ENCODE data around the gene WNT3.
"Not testable (repeated sequence)": the region's sequence is repeated elsewhere in the genome, so short reads cannot be mapped to it uniquely, and the experiment has no call there.

Gene WNT3

DNA sequence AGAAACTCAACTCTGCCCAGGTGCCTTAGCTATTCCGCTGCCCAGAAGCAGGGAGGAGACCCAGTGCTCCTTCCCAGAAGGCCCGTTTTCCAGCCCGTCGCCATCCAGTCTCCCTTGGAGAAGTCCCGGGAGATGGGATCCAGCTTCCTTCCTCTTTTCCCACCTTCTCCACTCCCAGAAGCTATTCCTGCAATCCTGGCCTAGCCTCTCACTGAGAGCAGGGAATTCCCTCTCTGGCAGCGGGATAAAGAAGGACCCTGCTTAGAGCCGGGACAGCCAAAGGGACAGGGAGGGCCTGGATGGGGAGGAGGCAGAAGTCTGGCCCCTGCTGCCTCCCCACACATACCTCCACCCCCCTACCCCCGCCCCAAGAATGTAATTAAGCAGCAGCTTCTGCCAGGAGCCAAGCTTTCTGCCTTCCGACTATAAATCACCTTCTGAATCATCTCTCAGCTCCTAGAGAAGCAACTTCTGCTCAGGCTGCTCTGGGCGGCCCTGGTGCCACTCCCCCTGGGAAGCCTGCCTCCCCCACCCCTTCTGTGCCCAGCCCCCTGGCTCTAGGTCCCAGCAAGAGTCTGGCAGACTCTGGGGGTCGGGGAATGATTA is 6.4 kb downstream of the WNT3 start:
- DNase-seq, result no peak

DNA sequence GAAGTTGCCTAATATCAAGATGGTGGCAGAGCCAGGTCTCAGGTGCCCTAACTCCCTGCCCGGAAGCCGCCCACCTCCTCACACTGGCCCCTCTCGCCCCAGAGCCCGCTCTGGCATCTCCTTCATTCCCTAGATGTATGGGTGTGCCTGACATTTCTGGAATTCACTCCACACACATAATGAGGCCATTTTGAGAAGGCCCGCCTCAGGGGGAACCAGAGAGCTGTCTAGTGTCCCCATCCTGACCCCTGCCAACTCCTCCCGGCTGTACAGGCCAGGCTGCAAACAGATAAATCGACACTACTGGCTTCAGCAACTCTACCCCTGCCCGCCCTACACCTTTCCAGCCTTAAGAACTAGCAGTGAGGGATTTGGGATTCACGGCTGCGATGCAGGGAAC is 7.7 kb downstream of the WNT3 start:
- DNase-seq, result no peak

DNA sequence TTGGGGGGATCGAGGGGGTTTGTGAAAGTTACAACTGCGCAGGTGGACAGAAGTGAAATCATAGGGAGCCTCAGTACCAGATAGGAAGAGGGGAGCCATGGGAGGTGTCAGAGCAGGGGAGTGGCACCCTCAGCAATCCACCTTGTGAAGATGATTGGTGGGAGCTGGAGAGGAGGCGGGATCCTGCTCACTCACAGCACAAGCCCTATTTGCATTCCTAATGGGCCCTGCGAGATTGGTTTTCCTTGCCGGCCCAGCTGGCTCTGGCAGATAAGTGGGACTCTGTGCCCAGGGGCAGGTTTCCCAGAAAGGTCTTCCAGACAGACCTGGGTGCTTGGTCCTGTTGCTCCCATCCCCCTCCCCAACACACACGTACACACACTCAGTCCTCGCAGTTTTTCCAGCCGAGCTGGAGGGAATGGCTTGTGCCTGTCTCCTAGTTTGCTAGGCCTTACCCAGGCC is 9.4 kb downstream of the WNT3 start:
- DNase-seq, result no peak

DNA sequence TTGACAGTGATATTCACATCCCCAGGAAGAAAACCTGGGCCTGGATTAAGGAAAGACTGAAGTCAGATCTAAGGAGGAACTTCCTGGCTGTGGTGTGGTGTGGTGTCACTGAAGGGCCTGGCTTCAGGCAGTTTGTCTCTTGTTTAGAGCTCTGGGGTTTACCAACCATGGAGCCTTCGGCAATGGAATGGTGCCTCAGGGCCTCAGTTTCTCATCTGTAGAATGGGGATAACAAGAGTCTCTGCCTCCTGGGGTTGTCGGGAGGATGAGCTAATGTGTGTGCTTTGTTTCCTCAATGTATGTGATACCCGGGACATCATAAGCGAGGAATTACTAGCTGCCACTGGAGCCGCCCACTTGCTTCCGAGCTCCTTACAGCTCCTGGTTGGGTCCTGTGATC is 12.7 kb downstream of the WNT3 start:
- no peak for DNase-seq

DNA sequence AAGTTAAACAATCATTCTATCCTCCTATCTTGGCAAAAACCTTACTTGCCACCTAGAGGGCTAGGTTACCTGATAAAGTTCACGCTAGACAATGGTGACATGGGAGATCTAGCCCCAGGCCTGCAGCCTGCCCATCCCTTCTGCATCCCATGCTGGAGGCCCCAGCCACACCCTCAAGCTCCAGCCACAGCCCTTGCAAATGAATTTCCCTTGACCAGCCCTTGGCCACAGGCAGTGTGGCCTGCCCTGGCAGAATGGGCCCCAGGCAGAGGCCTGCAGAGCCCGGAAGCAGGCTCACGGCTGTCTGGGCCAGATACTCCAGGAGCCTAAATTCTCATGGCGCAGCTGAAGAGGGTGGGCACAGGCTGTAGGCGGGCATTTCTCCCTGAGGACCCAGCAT is 14.9 kb downstream of the WNT3 start:
- DNase-seq, result no peak

DNA sequence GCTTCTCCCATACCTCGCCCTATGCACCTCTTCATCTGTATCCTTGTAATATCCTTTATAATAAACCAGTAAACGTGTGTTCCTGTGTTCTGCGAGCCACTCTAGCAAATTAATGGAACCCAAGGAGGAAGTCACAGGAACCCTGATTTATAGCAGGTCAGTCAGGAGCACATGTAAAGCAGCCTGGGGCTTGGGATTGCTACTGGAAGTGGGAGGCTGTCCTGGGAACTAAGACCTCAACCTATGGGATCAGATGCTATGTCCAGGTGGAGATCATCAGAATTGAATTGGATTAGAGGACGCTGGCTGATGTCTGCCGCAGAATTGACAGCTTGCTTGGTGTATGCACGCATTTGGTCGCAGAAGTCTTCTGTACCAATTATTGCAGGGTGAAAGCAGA is 15.7 kb downstream of the WNT3 start:
- DNase-seq, result no peak

- DNase-seq, result no peak
Measured at GRCh38 chr17:46800573-46800972, 17.9 kb downstream of the WNT3 start.

GRCh38 chr17:46796956-46797530 is 21.4 kb downstream of the WNT3 start:
- DNase-seq, result no peak

DNA sequence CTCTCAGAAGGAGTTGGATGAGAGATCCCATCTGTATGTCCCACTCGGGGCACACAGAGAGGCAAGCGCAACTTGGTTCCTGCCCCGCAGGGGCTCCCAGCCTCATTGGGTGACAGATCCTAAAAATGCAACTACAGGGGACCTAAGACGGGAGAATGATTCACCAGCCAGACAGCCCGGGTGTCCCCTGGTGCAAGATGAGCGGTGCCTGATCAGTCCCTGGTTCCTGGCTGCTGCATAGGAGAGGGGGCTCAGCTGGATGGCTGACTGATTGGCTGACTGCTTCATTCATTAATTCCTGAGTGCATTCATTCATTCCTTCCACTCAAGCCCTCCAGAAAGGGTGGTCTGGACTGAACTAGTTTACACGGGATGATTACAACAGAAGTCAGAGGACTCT is 22.0 kb downstream of the WNT3 start:
- DNase-seq, result no peak

DNA sequence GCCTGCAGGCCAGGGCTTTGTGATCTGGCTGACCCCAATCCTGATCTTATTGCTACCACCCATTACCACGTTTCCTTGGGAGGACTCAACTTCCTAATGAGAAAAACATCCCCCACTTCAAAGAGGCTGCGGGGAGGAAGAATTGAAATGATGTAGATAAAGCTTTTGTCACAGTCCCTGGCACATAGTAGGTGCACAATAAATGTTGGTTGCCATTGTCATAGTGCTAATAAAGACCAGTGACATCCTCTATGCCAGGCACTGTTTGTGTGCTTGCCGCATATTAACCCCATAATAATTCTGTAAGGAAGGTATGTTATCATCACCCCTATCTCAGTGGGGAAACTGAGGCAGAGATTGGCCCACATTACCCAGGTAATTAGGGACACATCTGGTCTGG is 22.4 kb downstream of the WNT3 start:
- DNase-seq, result no peak

DNA sequence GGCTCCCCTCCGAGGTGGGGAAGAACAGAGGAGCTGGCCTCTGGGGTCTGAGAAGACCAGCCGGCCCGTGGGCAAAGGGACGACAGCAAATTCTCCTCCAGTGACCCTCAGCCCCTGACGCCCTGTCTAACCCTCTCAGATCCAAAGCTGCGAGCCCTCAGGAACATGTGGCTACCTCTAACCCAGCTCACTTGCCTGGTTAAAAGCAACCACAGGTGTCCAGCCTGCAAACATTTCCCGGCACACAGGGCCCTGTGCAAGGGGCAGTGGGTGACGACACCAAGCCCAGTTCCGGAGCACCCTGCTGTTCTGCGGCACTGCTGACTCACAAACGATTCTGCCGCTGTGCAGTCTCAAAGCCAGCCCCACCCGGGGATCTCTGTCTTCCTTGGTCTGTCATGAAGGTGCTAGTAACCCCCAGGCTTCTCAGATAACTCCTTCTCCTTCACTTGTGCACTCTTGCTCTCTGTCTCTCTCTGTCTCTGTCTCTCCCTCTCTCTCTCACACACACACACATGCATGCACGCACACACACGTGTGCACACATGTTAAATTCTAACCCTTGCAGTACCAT is 23.0 kb downstream of the WNT3 start:
- DNase-seq, result no peak

- no peak for DNase-seq
Measured at GRCh38 chr17:46794318-46794717, 24.2 kb downstream of the WNT3 start.

DNA sequence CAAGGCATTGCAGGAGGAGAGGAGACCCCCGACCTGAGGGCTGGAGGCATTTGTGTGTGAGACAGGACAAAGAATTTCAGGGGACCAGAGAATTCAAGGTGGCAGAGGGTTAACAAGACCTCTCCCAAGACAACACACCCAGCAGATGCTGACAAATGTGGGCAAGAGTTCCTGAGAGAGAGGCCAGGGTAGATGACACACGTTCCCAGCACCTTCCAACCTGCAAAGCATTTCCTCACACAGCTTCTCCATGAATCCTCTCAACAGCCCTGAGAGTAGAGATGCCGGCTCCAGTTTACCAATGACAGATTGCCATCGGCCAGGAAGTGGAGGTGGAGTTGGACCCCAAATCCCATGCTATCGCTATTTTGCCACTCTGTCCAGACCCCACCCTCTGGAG is 25.0 kb downstream of the WNT3 start:
- DNase-seq, result no peak

DNA sequence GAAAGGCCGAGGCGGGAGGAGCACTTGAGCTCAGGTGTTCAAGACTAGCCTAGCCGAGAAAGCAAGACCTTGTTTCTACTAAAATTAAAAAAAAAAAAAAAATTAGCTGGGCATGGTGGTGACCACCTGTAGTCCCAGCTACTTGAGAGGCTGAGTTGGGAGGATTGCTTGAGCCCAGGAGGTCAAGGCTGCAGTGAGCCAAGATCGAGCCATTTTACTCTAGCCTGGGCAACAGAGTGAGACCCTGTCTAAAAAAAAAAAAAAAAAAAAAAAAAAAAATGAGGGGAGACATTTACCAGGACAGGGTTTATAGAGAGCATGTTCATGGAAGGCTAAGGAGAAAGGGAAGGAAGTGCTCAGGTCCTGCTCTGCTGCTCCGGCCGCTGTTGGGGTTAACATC is 25.5 kb downstream of the WNT3 start:
- not testable (repeated sequence) for DNase-seq

DNA sequence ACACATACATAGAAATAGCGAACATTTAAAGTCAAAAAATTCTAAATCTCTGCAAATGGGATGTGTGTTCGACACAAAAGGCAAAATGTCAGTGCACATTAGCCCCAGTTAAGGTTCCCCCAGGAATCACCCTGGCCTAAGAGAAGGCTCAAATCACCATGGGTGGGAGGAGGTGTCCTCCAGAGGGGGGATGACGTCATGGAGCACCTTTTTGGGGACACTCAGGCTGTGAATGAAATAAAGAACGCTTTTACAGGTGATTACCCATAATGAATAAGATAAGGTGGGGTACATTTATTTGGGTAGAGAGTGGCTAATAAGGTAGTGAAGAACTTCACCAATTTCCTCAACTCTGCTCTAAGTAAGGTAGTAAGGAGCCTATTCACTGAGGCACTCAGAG is 26.4 kb downstream of the WNT3 start:
- DNase-seq, result no peak

- no peak for DNase-seq
Measured at GRCh38 chr17:46791531-46791930, 27.0 kb downstream of the WNT3 start.

- DNase-seq, result no peak
Measured at GRCh38 chr17:46790216-46790615, 28.3 kb downstream of the WNT3 start.

- DNase-seq, result no peak
Measured at GRCh38 chr17:46789610-46790009, 28.9 kb downstream of the WNT3 start.

DNA sequence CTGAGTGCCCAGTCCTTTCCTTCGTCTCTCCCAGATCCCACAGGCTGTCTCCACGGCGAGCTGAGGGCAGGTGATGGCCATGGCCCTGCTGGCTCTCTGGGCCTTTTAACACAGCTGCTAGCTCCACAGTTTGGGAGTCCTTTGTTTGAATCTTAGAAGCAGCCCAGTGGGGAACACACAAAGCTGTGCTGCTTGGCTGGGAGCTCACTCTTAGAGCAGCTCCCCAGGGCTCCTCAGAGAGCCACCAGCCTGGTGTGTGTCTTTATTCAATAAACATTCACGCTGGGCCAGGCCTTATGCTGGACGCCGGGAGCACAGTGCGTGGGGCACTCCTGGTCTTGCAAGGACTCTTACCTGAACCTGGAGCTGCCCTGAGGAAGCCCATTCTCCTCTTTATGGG is 29.7 kb downstream of the WNT3 start:
- no peak for DNase-seq

DNA sequence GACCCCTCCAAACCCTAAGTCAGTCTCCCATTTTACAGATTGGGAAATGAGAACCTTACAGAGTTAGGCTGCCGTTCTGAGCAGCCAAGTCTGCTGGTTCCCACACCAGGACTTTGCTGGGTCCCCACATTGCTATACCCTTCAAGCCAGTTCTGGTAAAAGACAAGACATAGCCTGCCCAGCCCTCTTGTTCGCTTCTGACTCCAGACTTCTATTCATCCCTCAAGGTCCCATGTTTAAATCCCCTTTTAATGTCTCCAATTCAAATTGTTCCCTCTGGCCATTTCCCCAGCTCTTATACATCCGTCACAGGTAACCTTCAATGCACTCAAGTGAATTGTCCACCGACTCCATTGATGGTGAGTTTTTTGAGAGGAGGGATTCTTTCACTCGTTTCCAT is 30.2 kb downstream of the WNT3 start:
- DNase-seq, result no peak

DNA sequence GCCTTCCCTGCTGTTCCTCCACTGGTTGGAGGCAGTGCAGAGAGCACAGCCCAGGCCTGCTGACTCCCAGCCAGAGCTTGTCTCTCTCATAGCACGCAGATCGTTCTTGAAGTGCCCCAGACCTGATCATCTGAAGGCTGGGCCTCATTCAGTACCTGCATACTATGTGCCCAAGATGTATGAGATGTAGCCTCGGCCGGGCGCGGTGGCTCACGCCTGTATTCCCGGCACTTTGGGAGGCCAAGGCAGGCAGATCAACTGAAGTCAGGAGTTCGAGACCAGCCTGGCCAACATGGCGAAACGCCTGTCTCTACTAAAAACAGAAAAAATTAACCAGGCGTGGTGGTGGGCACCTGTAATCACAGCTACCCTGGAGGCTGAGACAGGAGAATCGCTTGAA is 31.0 kb downstream of the WNT3 start:
- no peak for DNase-seq

- DNase-seq, result no peak
Measured at GRCh38 chr17:46785696-46786095, 32.8 kb downstream of the WNT3 start.

DNA sequence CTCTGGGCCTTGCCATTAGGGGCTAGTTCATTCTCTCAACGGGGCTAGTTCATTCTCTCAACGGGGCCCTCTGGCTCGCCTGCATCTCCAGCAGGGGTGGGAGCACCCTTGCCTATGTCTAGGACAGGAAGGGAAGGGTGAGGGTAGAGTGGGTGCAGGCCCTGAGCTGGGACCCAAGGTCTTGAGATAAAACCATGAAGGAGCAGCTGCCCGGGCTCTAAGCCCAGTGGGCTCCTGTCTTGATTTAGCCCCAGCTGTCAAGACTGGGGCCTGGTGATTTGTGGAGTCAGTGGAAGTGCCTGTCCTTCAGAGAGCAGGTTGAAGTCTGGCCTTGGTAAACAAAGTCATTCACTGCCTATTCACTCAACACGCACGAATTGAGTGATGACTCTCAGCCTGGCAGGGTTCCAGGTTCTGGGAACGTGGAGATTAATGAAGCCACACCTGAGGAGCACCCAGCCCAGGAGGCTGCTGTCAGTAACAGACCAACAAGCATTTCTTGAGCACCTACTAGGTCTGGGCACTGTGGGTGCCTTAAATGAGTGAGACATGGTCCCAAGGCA is 35.4 kb downstream of the WNT3 start:
- DNase-seq, result no peak

GRCh38 chr17:46782250-46782953 is 36.1 kb downstream of the WNT3 start:
- DNase-seq, result no peak

Measured in NCI-H748 treated with DMSO at 0.1 percent for 48 hours (cell line).